Tibial artery (tissue), 4 donors: ENCODE results near the gene GTF2IRD1.
A peak's percentile ranks its signal among the peaks of the same experiment; 100 is the strongest.
"Not testable (repeated sequence)": the region's sequence is repeated elsewhere in the genome, so short reads cannot be mapped to it uniquely, and the experiment has no call there.

Source experiments
- DNase-seq, 2 donors: peaks; one replicate each; pipeline ENCODE4 v3.0.0-alpha.2; 2019
- H3K27ac ChIP-seq, 2 donors: fragments of 200-600 bp; sonication (generic) in 1 of 2; 1 replicate in 1 of 2; 2 replicates in 1 of 2; pipeline ENCODE4 v1.5.1; 2018 to 2019; ENCODE audit warnings: mild to moderate bottlenecking in 1 of 2
- H3K27me3 ChIP-seq, 2 donors: fragments of 200-600 bp; sonication (generic) in 1 of 2; one replicate each; pipeline versions ENCODE4 v1.5.1 to v1.6.0; 2016 to 2019
- H3K36me3 ChIP-seq, 3 donors: fragments of 200-600 bp; sonication (generic) in 2 of 3; one replicate each; pipeline ENCODE4 v1.5.1; 2016 to 2019; ENCODE audit warnings: mild to moderate bottlenecking in 2 of 3
- H3K4me1 ChIP-seq, 4 donors: fragments of 200-600 bp; sonication (generic) in 2 of 4; 1 replicate in 3 of 4; 2 replicates in 1 of 4; pipeline ENCODE4 v1.5.1; 2016 to 2019
- H3K4me3 ChIP-seq, 2 donors: fragments of 200-600 bp; sonication (generic) in 1 of 2; 1 replicate in 1 of 2; 2 replicates in 1 of 2; pipeline ENCODE4 v1.5.1; 2018 to 2019; ENCODE audit warnings: mild to moderate bottlenecking in 2 of 2
- H3K9me3 ChIP-seq, 3 donors: fragments of 200-600 bp; sonication (generic) in 1 of 3; one replicate each; pipeline ENCODE4 v1.5.1; 2016 to 2019
- intact Hi-C: fragments of 100-400 bp; cut with DNase I; formaldehyde crosslinking; loops from one replicate; pipeline ENCODE4 v1.15.0; 2023; ENCODE audit warnings: low total_unique reads
- TF ChIP-seq, protein P1 (sequence below), 2 experiments: fragments of 200-600 bp in 1 of 2; fragments of 450-650 bp in 1 of 2; IDR thresholded peaks; one replicate each; pipeline ENCODE4 v1.5.1; 2017 to 2019; ENCODE audit warnings: antibody characterized with exemption in 2 of 2, mild to moderate bottlenecking in 1 of 2, moderate library complexity in 1 of 2

GTF2IRD1 gene

DNA sequence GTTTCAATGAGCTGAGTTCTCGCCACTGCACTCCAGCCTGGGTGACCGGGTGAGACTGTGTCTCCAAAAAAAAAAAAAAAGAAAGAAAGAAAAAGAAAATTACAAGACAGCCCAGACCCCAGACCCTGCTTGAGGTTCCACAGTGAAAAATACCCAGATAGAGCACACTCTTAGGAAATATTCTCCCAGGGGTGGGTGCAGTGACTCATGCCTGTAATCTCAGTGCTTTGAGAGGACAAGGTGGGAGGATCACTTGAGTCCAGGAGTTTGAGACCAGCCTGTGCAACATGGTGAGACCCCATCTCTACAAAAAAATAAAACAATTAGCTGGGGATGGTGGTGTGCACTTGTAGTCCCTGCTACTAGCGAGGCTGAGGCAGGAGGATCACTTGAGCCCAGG lies 41.1 kb upstream of the GTF2IRD1 start:
- no peaks in the 10 kb centered on the region for H3K9me3 ChIP-seq
- no peak overlapping the region for H3K27ac ChIP-seq
- intact Hi-C loops, result no loop called here
- H3K27me3 ChIP-seq, result peaks cover 0 to 4% of the 10 kb centered on the region in 2 donors
- H3K4me1 ChIP-seq, result peaks cover 0 to 5% (median 2%) of the 10 kb centered on the region in 4 donors
- no peak for DNase-seq
- TF ChIP-seq, protein P1, sequence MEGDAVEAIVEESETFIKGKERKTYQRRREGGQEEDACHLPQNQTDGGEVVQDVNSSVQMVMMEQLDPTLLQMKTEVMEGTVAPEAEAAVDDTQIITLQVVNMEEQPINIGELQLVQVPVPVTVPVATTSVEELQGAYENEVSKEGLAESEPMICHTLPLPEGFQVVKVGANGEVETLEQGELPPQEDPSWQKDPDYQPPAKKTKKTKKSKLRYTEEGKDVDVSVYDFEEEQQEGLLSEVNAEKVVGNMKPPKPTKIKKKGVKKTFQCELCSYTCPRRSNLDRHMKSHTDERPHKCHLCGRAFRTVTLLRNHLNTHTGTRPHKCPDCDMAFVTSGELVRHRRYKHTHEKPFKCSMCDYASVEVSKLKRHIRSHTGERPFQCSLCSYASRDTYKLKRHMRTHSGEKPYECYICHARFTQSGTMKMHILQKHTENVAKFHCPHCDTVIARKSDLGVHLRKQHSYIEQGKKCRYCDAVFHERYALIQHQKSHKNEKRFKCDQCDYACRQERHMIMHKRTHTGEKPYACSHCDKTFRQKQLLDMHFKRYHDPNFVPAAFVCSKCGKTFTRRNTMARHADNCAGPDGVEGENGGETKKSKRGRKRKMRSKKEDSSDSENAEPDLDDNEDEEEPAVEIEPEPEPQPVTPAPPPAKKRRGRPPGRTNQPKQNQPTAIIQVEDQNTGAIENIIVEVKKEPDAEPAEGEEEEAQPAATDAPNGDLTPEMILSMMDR (IDR thresholded peaks at IDR 0.05), result no peak
- no peak overlapping the region for H3K4me3 ChIP-seq
- no peaks in the 10 kb centered on the region for H3K36me3 ChIP-seq

DNA sequence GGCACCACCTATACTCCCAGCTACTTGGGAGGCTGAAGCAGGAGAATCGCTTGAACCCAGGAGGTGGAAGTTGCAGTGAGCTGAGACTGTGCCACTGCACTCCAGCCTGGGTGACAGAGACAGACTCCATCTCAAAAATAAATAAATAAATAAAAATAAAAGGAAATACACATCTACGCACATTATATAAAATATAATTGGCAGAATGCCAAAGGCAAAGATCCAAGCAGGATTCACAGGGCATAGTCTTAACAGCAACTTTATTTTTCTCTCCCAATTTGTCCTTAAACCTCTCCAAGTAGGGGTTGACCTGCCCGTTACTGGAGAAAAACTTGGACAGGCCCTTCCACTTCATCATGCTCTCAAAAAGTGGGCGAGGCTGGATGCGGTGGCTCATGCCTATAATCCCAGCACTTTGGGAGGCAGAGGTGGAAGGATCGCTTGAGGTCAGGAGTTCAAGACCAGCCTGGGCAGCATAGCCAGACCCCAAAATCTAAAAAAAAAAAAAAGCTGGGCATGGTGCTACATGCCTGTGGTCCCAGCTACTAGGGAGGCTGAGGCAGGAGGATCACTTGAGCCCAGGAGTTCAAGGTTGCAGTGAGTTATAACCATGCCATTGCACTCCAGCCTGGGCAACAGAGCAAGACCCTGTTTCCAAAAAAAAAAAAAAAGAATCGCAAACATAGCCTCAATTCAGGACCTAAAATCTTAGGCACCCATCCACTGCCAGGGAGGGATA lies 38.9 kb upstream of the GTF2IRD1 start:
- not testable (repeated sequence) for H3K27me3 ChIP-seq, H3K4me3 ChIP-seq, H3K36me3 ChIP-seq, DNase-seq, H3K4me1 ChIP-seq, H3K9me3 ChIP-seq, H3K27ac ChIP-seq
- intact Hi-C loops, result loop anchor here (5.0 kb wide), 1 partner anchor 133 kb away; no protein-coding TSS in a partner anchor

DNA sequence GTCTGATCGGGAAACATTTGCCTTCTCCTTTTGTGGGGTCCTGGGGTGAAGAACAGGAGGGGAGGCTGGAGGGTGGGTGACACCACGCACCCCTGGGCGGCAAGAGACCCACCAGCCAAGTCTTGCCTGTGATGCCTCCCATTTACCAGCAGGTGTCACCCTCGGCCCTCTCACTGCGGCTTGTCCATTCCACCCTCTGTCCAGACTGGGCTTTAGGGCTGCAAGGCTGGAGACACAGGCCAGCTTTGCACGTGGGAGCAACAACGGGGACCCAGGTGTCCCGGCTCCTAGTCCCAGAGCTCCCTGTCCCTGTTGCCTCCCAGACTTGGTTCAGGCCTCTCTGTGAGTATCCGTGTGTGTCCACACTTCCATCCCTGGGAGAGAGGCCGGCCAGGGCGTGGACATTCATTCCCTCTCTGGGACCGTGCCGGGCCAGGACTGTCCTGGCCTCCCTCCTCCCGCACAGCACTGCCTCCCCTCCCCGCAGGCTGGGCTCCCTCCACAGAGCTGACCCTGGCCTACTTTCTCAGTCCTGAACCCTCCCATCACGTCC lies 36.2 kb upstream of the GTF2IRD1 start:
- peak; percentile 44 to 80 for DNase-seq
- no peak overlapping the region for H3K27ac ChIP-seq
- intact Hi-C loops, result loop anchor here (5.0 kb wide), 1 partner anchor 130 kb away; no protein-coding TSS in a partner anchor
- H3K27me3 ChIP-seq, result no peaks in the 10 kb centered on the region
- H3K4me1 ChIP-seq, result peaks cover 0 to 7% (median 3%) of the 10 kb centered on the region in 4 donors
- no peak overlapping the region for H3K4me3 ChIP-seq
- no peaks in the 10 kb centered on the region for H3K9me3 ChIP-seq
- no peaks in the 10 kb centered on the region for H3K36me3 ChIP-seq
- TF ChIP-seq, protein P1 (IDR thresholded peaks at IDR 0.05), result peak; percentile 97 to 98

DNA sequence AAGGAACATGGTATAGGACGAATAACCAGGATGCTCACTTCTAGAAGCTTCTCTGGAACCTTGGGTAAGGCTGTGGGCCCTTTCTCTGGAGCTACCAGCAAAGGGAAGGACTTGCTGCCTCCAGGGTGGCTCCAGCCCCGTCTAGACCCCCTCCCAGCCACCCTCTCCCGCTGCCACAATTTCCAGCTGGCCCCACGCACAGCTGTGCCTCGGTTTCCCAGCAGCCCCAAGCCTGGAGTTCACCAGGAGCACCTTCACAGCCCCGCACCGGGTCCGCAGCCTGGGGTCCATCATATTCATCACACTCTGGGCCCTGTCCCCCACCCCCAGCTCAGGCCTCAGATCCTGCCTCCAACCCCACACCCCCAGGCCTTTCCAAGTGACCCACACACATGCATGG lies 35.6 kb upstream of the GTF2IRD1 start:
- Histone ChIP-seq H3K9me3 (no peaks in the 10 kb centered on the region), H3K36me3 (no peaks in the 10 kb centered on the region), H3K4me3 (no peak overlapping the region), H3K27me3 (no peaks in the 10 kb centered on the region), H3K27ac (no peak overlapping the region), H3K4me1 (peaks cover 0 to 7% (median 3%) of the 10 kb centered on the region in 4 donors)
- intact Hi-C loops, result loop anchor here (5.0 kb wide), 1 partner anchor 129 kb away; no protein-coding TSS in a partner anchor
- no peak for DNase-seq
- TF ChIP-seq, protein P1 (IDR thresholded peaks at IDR 0.05), result no peak

DNA sequence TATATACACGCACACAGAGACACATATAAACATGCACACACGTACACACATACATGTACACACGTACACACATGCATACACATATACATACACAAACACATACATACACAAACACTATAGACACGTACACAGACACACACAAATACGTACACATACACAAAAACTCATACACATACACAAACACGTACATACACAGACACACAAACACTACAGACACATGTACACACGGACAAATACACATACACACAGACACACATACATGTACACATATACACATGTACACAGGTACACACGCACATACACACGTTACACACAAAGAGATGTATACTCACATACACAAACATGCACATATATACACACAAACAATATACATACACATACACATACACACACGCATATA lies 35.2 kb upstream of the GTF2IRD1 start:
- TF ChIP-seq, protein P1 (IDR thresholded peaks at IDR 0.05), result no peak
- Histone ChIP-seq H3K36me3 (no peaks in the 10 kb centered on the region), H3K27me3 (no peaks in the 10 kb centered on the region), H3K4me1 (peaks cover 0 to 7% (median 3%) of the 10 kb centered on the region in 4 donors), H3K27ac (no peak overlapping the region), H3K9me3 (no peaks in the 10 kb centered on the region), H3K4me3 (no peak overlapping the region)
- DNase-seq, result no peak
- intact Hi-C loops, result loop anchor here (5.0 kb wide), 1 partner anchor 129 kb away; no protein-coding TSS in a partner anchor

DNA sequence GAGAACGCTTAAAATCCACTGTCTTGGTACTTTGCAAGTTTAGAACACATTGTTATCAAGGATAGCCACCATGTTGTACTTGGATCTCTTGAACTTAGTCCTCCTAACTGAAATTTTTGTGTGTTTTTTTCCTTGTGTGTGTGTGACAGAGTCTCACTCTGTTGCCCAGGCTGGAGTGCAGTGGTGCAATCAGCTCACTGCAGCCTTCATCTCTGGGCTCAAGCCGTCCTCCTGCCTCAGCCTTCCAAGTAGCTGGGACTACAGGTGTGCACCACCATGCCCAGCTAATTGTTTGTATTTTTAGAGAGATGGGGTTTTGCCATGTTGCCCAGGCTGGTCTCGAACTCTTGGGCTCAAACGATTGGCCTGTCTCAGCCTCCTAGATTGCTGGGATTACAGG lies 34.5 kb upstream of the GTF2IRD1 start:
- not testable (repeated sequence) for H3K36me3 ChIP-seq, H3K27ac ChIP-seq, H3K4me3 ChIP-seq, H3K4me1 ChIP-seq, DNase-seq, H3K27me3 ChIP-seq, H3K9me3 ChIP-seq
- intact Hi-C loops, result loop anchor here (5.0 kb wide), 1 partner anchor 128 kb away; no protein-coding TSS in a partner anchor
